GM06990 (cell line): ENCODE data around the gene CD55.

Experiments used
- DNase-seq: peaks from one replicate; pipeline ENCODE4 v3.0.0-alpha.2; 2011; ENCODE audit not compliant: insufficient read length; ENCODE audit errors: extremely low read depth
- H3K27me3 ChIP-seq: replicated peaks from 2 replicates; pipeline ENCODE4 v1.6.0; 2011; ENCODE audit warnings: low read length; ENCODE audit not compliant: control insufficient read depth, insufficient read depth
- H3K36me3 ChIP-seq: 2 replicates; pipeline ENCODE4 v1.5.1; 2011; ENCODE audit warnings: low read length; ENCODE audit not compliant: control insufficient read depth, insufficient read depth
- H3K4me3 ChIP-seq: replicated peaks from 2 replicates; pipeline ENCODE4 v1.5.1; 2011; ENCODE audit warnings: low read depth, mild to moderate bottlenecking, control low read depth, low read length
- CTCF ChIP-seq: IDR thresholded peaks from 2 replicates; pipeline ENCODE4 v1.5.1; 2011; ENCODE audit warnings: low read length, control low read depth, mild to moderate bottlenecking, inconsistent platforms; ENCODE audit not compliant: insufficient read depth, poor library complexity, severe bottlenecking

The CD55 gene

GRCh38 chr1:207366022-207366421 is 44.5 kb downstream of the CD55 start:
- TF ChIP-seq CTCF: no peak

GRCh38 chr1:207388721-207389120 is 67.2 kb downstream of the CD55 start:
- Histone ChIP-seq H3K36me3 (no peaks in the 10 kb centered on the region), H3K27me3 (no peaks in the 10 kb centered on the region), H3K4me3 (no peak overlapping the region)
- TF ChIP-seq CTCF: no peak
- no peak for DNase-seq

More at GRCh38 chr1:207366022-207366421, 44.5 kb downstream of the CD55 start:
- no peak for DNase-seq
- Histone ChIP-seq H3K27me3 (no peaks in the 10 kb centered on the region), H3K4me3 (no peak overlapping the region), H3K36me3 (no peaks in the 10 kb centered on the region; the same call in 1 of the 2 replicates)

GRCh38 chr1:207389728-207390464 is 68.4 kb downstream of the CD55 start:
- DNase-seq: no peak
- TF ChIP-seq CTCF: no peak
- Histone ChIP-seq H3K4me3 (no peak overlapping the region), H3K36me3 (no peaks in the 10 kb centered on the region), H3K27me3 (no peaks in the 10 kb centered on the region)

- DNase-seq: no peak
- Histone ChIP-seq H3K27me3 (no peaks in the 10 kb centered on the region), H3K4me3 (no peak overlapping the region), H3K36me3 (no peaks in the 10 kb centered on the region)
- no peak for TF ChIP-seq CTCF
These were observed 72.1 kb downstream of the CD55 start for GRCh38 chr1:207393610-207394009.

DNA sequence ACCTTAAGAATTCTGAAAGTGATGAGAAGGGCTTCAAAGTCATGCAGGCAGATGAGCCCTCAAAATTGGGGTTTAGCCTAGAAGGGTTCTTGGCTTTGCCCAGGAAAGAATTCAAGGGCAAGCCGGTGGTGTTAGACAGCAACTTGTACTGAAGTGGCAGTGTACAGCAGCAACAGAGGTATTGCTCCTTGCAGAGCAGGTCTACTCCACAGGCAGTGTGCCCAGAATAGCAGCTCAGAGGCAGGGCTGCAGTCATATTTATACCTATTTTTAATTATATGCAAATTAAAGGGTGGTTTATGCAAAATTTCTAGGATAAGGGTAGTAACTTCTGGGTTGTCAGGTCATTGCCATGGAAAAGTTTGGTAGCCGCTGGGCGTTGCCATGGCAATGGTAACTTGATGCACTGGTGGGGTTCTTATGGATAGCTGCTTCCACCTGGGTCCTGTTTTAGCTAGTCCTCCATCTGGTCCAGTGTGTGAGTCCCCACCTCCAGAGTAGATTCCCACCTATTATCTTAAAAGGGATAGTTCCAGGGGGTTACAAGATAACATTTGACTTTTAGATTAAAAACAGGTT is 74.8 kb downstream of the CD55 start:
- no peaks in the 10 kb centered on the region for H3K36me3 ChIP-seq
- H3K4me3 ChIP-seq: no peak overlapping the region
- no peaks in the 10 kb centered on the region for H3K27me3 ChIP-seq
- no peak for DNase-seq
- TF ChIP-seq CTCF: no peak
